IMR-90 (cell line): ENCODE results near the gene GTF2H3. TPM values are rescaled to one million over a fixed set of nuclear protein-coding genes. Genes with fewer than 3 reads are reported as not detected.

Experiments used
- ATAC-seq: fragments of 200-7000 bp; cut with Tn5 transposase; 2 replicates; pipeline ENCODE4 v1.9.1; 2020; ENCODE audit warnings: low read depth, mild to moderate bottlenecking, moderate library complexity
- BruUV-seq: library from RNA; stranded (reverse); fragments of 400-500 nt; replicated peaks from 2 replicates; lab custom pipeline; 2021; lab: Mats Ljungman, UMichigan
- CTCF ChIA-PET: fragments of 300-600 bp; formaldehyde crosslinking; extraction: SDS; loops from one replicate; lab custom pipeline; 2021; ENCODE audit warnings: antibody characterized with exemption; lab: Yijun Ruan, JAX
- POLR2A ChIA-PET: fragments of 300-600 bp; sonication (Branson Sonifier 250); formaldehyde crosslinking; loops from one replicate; lab custom pipeline; 2022; ENCODE audit warnings: antibody characterized with exemption; ENCODE audit not compliant: unreplicated experiment; lab: Charles Lee
- DNase-seq: peaks from one replicate; pipeline ENCODE4 v3.0.0; 2013
- H2AFZ ChIP-seq: replicated peaks from 2 replicates; pipeline ENCODE3; 2013; ENCODE audit warnings: low read length, mild to moderate bottlenecking; ENCODE audit not compliant: poor library complexity
- H2AK5ac ChIP-seq: 2 replicates; pipeline ENCODE4 v1.6.1; 2013; ENCODE audit warnings: low read depth, low read length, inconsistent platforms
- H2AK9ac ChIP-seq: replicated peaks from 2 replicates; pipeline ENCODE3; 2013; ENCODE audit warnings: mild to moderate bottlenecking, low read depth, low read length, moderate library complexity; ENCODE audit not compliant: poor library complexity
- H2BK120ac ChIP-seq: 2 replicates; pipeline ENCODE4 v1.6.1; 2013; ENCODE audit warnings: low read depth, low read length, inconsistent platforms
- H2BK15ac ChIP-seq: 3 replicates; pipeline ENCODE4 v1.6.1; 2013; ENCODE audit warnings: low read depth, low read length, inconsistent platforms
- H2BK20ac ChIP-seq: 2 replicates; pipeline ENCODE4 v1.6.1; 2013; ENCODE audit warnings: low read depth, mild to moderate bottlenecking, inconsistent platforms, low read length, moderate library complexity
- H2BK5ac ChIP-seq: 2 replicates; pipeline ENCODE4 v1.6.1; 2013; ENCODE audit warnings: mild to moderate bottlenecking, low read depth, low read length, inconsistent platforms; ENCODE audit not compliant: poor library complexity, severe bottlenecking
- H3K14ac ChIP-seq: replicated peaks from 2 replicates; pipeline ENCODE4 v1.6.1; 2013; ENCODE audit warnings: low read depth, low read length, inconsistent platforms
- H3K18ac ChIP-seq: 2 replicates; pipeline ENCODE4 v1.6.1; 2013; ENCODE audit warnings: low read depth, low read length, control low read depth
- H3K23ac ChIP-seq: 2 replicates; pipeline ENCODE4 v1.6.1; 2013; ENCODE audit warnings: low read depth, low read length, inconsistent platforms
- H3K27ac ChIP-seq: 2 replicates; pipeline ENCODE4 v1.5.1; 2013; ENCODE audit warnings: mild to moderate bottlenecking, control low read depth, low read length; ENCODE audit not compliant: insufficient read depth
- H3K27me3 ChIP-seq: 2 replicates; pipeline ENCODE4 v1.6.1; 2013; ENCODE audit warnings: low read length; ENCODE audit not compliant: control insufficient read depth, insufficient read depth
- H3K36me3 ChIP-seq: 2 replicates; pipeline ENCODE4 v1.6.1; 2013; ENCODE audit warnings: low read length, mixed read lengths; ENCODE audit not compliant: control insufficient read depth, insufficient read depth
- H3K4ac ChIP-seq: 2 replicates; pipeline ENCODE4 v1.6.1; 2013; ENCODE audit warnings: low read depth, low read length, inconsistent platforms
- H3K4me1 ChIP-seq: 2 replicates; pipeline ENCODE4 v1.6.1; 2013; ENCODE audit warnings: low read length, mixed read lengths; ENCODE audit not compliant: control insufficient read depth, insufficient read depth
- H3K4me2 ChIP-seq: 2 replicates; pipeline ENCODE4 v1.6.1; 2013; ENCODE audit warnings: low read depth, mild to moderate bottlenecking, control low read depth, low read length, moderate library complexity
- H3K4me3 ChIP-seq: 2 replicates; pipeline ENCODE4 v1.5.1; 2013; ENCODE audit warnings: low read depth, mild to moderate bottlenecking, control low read depth, low read length, moderate library complexity; ENCODE audit not compliant: insufficient read depth
- H3K56ac ChIP-seq: 2 replicates; pipeline ENCODE4 v1.6.1; 2013; ENCODE audit warnings: low read length, inconsistent platforms; ENCODE audit not compliant: insufficient read depth; ENCODE audit errors: extremely low read depth
- H3K79me1 ChIP-seq, 2 experiments: 2 replicates each; pipeline ENCODE4 v1.6.1; 2013; ENCODE audit warnings: low read length in 2 of 2, inconsistent platforms in 1 of 2, low read depth in 1 of 2
- H3K9ac ChIP-seq: 2 replicates; pipeline ENCODE4 v1.6.1; 2013; ENCODE audit warnings: low read depth, low read length, control low read depth
- H3K9me1 ChIP-seq: 2 replicates; pipeline ENCODE4 v1.6.1; 2013; ENCODE audit warnings: low read length, inconsistent platforms; ENCODE audit not compliant: insufficient read depth
- H3K9me3 ChIP-seq: 2 replicates; pipeline ENCODE4 v1.6.1; 2013; ENCODE audit warnings: low read length; ENCODE audit not compliant: control insufficient read depth, insufficient read depth
- H4K20me1 ChIP-seq: 2 replicates; pipeline ENCODE4 v1.6.1; 2013; ENCODE audit warnings: low read length, inconsistent platforms; ENCODE audit not compliant: insufficient read depth
- H4K5ac ChIP-seq: 2 replicates; pipeline ENCODE4 v1.6.1; 2013; ENCODE audit warnings: mild to moderate bottlenecking, low read depth, low read length, control low read depth
- H4K8ac ChIP-seq, 2 experiments: 2 replicates each; pipeline ENCODE4 v1.6.1; 2013; ENCODE audit warnings: low read depth in 2 of 2, low read length in 2 of 2, control low read depth in 1 of 2, inconsistent platforms in 1 of 2
- H4K91ac ChIP-seq: 2 replicates; pipeline ENCODE4 v1.6.1; 2013; ENCODE audit warnings: low read depth, low read length, inconsistent platforms; ENCODE audit not compliant: insufficient read depth
- CEBPB ChIP-seq: IDR thresholded peaks from 2 replicates; pipeline ENCODE4 v1.6.1; 2012; ENCODE audit warnings: low read depth, low read length, improper control_type of control experiment
- CHD1 ChIP-seq: IDR thresholded peaks from 2 replicates; pipeline ENCODE4 v1.6.1; 2012; ENCODE audit warnings: low read depth, low read length, improper control_type of control experiment
- MAZ ChIP-seq: IDR thresholded peaks from 2 replicates; pipeline ENCODE4 v1.6.1; 2012; ENCODE audit warnings: low read depth, mild to moderate bottlenecking, low read length, improper control_type of control experiment, moderate library complexity, borderline replicate concordance
- MXI1 ChIP-seq: IDR thresholded peaks from 2 replicates; pipeline ENCODE4 v1.6.1; 2012; ENCODE audit warnings: low read depth, mild to moderate bottlenecking, low read length, moderate library complexity, borderline replicate concordance
- RAD21 ChIP-seq: IDR thresholded peaks from 2 replicates; pipeline ENCODE4 v1.6.1; 2012; ENCODE audit warnings: low read length, improper control_type of control experiment
- SMC3 ChIP-seq: fragments of 150-350 bp; IDR thresholded peaks from 2 replicates; pipeline ENCODE4 v1.6.1; 2016; ENCODE audit warnings: low read depth, mild to moderate bottlenecking, antibody characterized with exemption, low read length, moderate library complexity
- USF2 ChIP-seq: fragments of 150-350 bp; IDR thresholded peaks from 2 replicates; pipeline ENCODE4 v1.6.1; 2017; ENCODE audit warnings: mild to moderate bottlenecking, antibody characterized with exemption, low read length, low read depth
- WGBS, 2 experiments: methylation state at CpG; one replicate each; pipeline versions ENCODE4 v1.1.5 to v1.1.7; 2013; ENCODE audit warnings: missing lambda C conversion rate in 2 of 2; ENCODE audit not compliant: insufficient read length in 1 of 2; ENCODE audit errors: extremely low coverage in 2 of 2; 5-methylcytosine and 5-hydroxymethylcytosine counted together
- dilution Hi-C: fragments of 300-500 bp; cut with HindIII; formaldehyde crosslinking; loops from one replicate; pipeline ENCODE4 v1.14.3; 2018; ENCODE audit warnings: low sequenced_read_pairs; ENCODE audit not compliant: unreplicated experiment
- in situ Hi-C: fragments of 300-500 bp; cut with MboI; formaldehyde crosslinking; loops from 3 replicates; pipeline ENCODE4 v1.14.3; 2019; ENCODE audit warnings: low sequenced_read_pairs, inconsistent platforms, mixed read lengths
- intact Hi-C: fragments of 100-400 bp; cut with micrococcal nuclease; formaldehyde crosslinking; loops from 2 replicates; pipeline ENCODE4 v1.10.0; 2022
- polyA plus RNA-seq, 3 experiments: library from polyadenylated mRNA; depleted of rRNA; stranded (reverse); fragments of >200 nt; gene quantifications; 2 replicates each; pipeline ENCODE4 v1.2.3, GENCODE V29; 2012; ENCODE audit warnings: low replicate concordance in 1 of 3
- total RNA-seq: library from RNA; depleted of rRNA; stranded (reverse); fragments of >200 nt; gene quantifications from 2 replicates; pipeline ENCODE4 v1.2.3, GENCODE V29; 2012

Gene GTF2H3
- total and polyA plus RNA-seq, 2 of the 4 experiments (the other 2 are of a cell fraction) = 22.2 to 80.3 TPM

DNA sequence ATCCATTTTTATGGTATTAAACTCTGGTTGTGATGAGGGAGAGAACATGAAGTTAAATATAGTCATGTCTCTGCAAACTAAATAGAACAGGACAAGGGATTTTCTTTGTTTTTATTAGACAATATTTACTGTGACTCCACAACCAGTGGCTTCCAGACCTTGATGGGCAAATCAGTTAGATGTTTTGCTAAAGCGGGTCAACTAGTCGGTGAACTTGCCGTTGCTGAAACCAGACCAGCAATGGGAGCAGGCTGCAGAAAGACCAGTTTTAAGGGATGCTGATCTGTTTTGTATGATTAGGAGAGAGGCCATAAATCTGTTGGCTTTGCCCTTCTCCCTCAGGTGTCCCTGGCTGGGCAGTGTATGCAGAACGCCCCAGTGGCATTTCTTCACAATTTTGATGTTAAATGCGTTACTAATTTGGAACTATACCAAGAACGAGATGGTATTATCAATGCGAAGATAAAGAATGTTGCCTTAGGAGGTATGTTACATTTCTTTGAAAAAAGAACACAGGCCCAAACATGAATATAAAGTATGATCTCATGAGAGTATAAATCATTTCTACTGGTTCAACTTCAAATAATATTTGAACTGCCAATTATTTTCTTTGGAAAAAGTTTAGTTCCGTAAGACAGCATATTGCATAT, 56.7 kb downstream of the GTF2H3 start:
- Histone ChIP-seq H2BK20ac (no peak overlapping the region), H2BK15ac (no peak overlapping the region), H2BK5ac (no peak overlapping the region), H2BK120ac (no peak overlapping the region), H3K4me3 (no peak overlapping the region), H4K8ac (no peak overlapping the region), H2AK9ac (no peak overlapping the region), H2AK5ac (no peak overlapping the region), H3K9me3 (no peaks in the 10 kb centered on the region), H3K27ac (no peak overlapping the region), H3K18ac (no peak overlapping the region), H3K79me1 (no peaks in the 10 kb centered on the region), H3K9me1 (no peaks in the 10 kb centered on the region; the same call in 1 of the 2 replicates), H3K36me3 (peaks cover 10% of the 10 kb centered on the region), H3K56ac (no peak overlapping the region), H3K4ac (no peak overlapping the region), H4K5ac (no peak overlapping the region), H4K91ac (no peak overlapping the region), H3K4me1 (no peaks in the 10 kb centered on the region), H3K4me2 (no peak overlapping the region), H3K27me3 (no peaks in the 10 kb centered on the region), H3K23ac (no peak overlapping the region), H4K20me1 (no peaks in the 10 kb centered on the region), H3K9ac (no peak overlapping the region), H3K14ac (no peak overlapping the region), H2AFZ (no peak overlapping the region)
- TF ChIP-seq MAZ = no peak
- no peak for TF ChIP-seq RAD21
- no peak for TF ChIP-seq USF2
- no peak for TF ChIP-seq CHD1
- no peak for TF ChIP-seq CEBPB
- no peak for TF ChIP-seq SMC3
- no peak for TF ChIP-seq MXI1
- no peak for ATAC-seq
- no peak for DNase-seq
- CTCF ChIA-PET = no interaction called here
- intact Hi-C loops (no loop called here), in situ Hi-C loops (no loop called here), dilution Hi-C loops (no loop called here)
- BruUV-seq = no TSS peak
- POLR2A ChIA-PET = no interaction called here
- WGBS, 2 experiments = 90% methylated on average over 3 of the region's 8 CpGs; no CpG with 5 or more reads in 1 of the 2 experiments
